Fibroblast of skin of left biceps (primary cell): ENCODE data around the gene NUDT15.
"Not testable (repeated sequence)": the region's sequence is repeated elsewhere in the genome, so short reads cannot be mapped to it uniquely, and the experiment has no call there.

Source experiments
- DNase-seq, 2 experiments: peaks; one replicate each; pipeline ENCODE4 v3.0.0-alpha.2; 2013; ENCODE audit warnings: low read depth in 2 of 2

The NUDT15 gene

DNA sequence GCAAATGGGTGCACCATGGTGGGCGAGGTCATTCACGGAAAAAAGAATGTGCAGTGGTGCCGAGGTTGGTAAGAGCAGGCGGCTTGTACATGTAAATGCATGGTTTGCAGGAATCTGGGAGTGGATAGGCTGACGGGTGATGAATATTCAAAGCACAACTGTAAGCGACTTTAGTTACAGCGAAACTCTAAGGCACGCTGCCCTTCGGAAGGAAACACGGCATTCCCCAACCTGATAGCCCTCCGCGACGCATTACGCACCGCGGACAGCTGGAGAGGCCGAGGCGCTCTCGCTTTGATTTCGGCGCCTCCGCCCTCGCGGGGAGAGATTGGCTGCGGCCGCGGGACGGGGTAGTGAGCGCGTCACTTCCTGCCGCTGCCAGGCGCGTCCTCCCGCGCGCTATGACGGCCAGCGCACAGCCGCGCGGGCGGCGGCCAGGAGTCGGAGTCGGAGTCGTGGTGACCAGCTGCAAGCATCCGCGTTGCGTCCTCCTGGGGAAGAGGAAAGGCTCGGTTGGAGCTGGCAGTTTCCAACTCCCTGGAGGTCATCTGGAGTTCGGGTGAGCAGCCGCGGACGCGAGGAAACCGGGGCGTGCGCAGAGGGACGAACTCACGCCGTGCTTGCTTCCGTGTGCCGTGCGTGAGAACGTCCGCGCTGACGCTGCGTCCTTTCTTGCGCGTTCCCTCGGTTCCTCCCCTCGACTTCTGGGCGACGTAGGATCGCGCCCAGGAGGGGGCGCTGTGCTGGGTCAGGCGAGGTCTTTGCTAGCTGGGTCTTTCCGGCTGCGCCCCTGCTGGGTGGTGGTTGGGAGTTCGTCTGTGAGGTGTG is at the start of gene NUDT15:
Gene NUDT15, plus strand, starts transcription at position 381 of the 828 bp plus-strand sequence. Its CDS starts 21 bp downstream, at position 402.
- peak; percentile 89 for DNase-seq

DNA sequence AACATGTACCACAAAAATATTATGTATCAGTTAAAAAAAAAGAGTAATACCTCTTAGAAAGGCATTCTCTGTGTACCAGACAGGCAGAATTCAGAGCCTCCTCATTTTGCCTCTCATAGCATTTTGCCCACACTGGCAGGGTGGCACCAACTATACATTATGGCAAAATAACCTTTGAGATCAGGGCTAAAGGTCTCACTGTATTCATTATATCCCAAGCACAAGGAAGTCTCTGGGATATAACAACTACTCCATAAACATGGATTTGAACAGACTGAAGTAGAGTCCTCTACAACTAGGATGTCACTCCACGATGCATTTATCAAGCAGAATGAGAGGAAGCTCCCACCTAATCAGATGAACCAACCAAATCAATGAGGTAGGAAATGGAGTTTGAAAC is 47.1 kb upstream of the NUDT15 start:
- DNase-seq = no peak

DNA sequence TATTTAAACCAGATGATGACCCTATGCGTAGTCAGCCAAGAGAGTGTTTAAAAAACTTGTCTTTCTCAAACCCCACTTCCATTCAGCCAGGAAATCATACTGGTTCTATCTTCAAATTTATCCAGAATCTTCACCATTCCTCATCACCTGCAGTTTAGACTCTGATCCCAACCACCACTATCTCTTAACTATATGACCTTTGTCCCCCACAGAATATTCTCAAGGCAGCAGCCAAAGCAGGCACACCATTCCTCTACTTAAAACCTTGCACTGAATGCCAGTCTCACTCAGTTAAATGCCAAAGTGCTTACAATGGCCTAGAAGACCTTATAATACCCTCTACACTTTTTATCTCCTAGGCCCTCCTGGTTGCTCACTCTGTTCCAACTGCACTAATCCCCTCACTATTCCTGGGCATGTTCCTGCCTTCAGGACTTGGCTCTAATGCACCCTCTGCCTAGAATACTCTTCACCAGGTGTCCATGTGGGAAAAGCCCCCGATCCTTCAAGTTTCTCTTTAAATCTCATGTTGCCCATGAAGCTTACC is 46.5 kb upstream of the NUDT15 start:
- DNase-seq = no peak

GRCh38 chr13:47991859-47992258 is 45.7 kb upstream of the NUDT15 start:
- no peak for DNase-seq

- DNase-seq = no peak
These were observed 40.1 kb upstream of the NUDT15 start for GRCh38 chr13:47997384-47997783.

GRCh38 chr13:47999973-48000372 is 37.6 kb upstream of the NUDT15 start:
- DNase-seq = no peak

DNA sequence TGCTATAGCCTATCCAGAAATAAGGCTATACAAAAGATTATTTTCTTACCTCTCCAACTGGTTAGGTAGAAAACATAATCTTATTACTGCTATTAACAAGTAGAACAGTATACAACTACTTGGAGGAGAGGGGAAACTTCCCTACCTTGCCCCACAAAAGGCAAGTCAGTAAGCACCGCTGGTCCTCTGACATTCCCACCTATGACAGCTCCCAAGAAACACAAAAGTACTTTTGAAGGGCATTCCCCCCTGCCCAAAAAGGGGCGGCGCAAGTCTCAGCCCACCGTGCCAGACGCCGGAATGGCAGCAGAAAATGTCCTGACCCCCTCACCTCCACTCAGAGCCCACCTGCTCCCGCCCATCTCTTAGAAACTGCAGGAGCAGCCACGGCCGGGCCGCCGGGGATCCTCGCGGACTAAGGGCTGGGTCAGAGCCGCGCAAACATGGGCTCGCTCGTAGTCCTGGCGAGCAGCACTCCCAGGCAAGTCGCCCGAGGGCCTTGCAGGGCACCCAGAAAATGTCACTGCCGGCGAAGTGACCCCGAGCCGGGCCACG is 36.9 kb upstream of the NUDT15 start:
- no peak for DNase-seq

DNA sequence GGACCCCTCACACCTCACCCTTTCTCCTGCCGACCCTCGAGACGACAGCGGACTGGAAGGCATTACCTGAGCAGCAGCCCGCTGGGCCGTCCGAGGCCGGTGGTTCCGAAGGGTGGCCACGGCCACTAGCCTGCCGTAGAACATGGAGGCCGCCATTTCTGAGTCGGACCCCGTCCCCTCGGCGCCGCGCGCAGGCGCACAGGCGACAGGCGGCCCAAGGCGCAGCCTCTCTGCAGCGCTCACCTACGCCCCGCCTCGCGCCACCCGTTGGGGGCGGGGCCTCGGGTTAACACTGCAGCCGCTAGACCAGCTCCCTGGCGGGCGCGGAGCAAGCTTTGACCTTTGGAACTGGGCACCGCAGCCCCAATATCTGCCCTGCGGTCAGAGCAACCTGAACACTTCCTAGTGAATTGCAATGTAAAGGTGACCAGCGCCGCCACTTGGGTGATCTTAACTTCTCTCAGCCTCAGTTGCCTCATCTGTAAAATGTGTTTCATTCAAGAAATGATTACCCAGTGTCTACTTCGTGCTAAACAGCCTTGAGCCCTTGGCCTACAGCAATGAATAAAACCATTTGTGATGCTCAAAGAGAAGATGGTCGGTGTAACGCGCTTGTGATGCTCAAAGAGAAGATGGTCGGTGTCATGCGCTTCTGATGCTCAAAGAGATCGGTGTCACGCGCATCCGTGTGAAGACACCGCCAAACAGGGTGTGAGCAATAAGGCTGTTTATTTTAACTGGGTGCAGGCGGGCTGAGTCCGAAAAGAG is 36.2 kb upstream of the NUDT15 start, which contains the start of gene SUCLA2:
Gene SUCLA2, minus strand, starts transcription at position 160 of the 768 bp plus-strand sequence. Its CDS starts 4 bp downstream, at position 156.
- peak; percentile 61 to 65 for DNase-seq

DNA sequence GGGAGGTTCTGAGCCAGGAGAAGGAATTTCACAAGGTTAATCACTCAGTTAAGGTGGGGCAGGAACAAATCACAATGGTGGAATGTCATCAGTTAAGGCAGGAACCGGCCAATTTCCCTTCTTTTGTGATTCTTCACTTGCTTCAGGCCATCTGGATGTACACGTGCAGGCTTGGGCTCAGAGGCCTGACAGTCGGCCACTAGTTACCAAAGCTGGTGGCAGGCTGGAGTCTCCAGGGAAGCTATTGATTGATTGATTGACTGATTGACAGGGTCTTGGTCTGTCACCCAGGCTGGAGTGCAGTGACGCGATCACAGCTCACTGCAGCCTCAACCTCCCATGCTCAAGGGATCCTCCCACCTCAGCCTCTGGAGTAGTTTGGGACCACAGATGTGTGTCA is 35.5 kb upstream of the NUDT15 start:
- DNase-seq = not testable (repeated sequence)

GRCh38 chr13:48004201-48004600 is 33.3 kb upstream of the NUDT15 start:
- DNase-seq = no peak

DNA sequence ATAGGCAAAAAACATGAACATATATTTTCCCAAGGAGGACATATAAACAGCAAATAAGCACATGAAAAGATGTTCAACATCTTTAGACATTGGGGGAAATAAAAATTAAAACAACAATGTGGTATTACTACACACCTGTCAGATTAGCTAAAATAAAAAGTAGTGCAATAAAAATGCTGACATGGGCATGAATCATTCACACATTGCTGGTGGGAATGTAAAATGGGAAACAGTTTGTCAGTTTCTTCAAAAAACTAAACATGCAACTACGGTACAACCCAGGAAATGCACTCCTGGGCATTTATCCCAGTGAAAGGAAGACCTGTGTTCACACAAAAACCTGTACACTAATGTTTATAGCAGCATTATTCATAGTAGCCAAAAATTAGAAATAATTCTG is 31.1 kb upstream of the NUDT15 start:
- no peak for DNase-seq

- DNase-seq = peak; percentile 47 to 60
These were observed 28.2 kb upstream of the NUDT15 start for GRCh38 chr13:48009284-48009683.

DNA sequence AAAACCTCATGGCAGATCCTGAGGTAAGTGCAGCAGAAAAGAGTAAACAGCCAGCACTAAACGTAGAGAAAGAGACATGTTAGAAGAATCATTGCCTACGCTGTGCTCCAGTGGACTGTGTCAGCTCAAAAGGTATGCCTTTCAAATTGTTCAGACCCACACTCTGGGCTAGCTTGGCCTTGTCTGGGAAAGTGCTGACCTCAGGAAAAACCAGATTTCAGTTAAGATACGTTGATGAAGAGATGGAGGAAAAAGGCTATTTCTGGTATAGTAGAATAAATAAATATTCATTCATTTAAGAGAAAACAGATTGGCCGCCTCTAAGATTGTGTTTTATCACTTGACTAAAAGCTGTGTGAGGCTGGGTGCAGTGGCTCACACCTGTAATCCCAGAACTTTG is 26.8 kb upstream of the NUDT15 start:
- no peak for DNase-seq

DNA sequence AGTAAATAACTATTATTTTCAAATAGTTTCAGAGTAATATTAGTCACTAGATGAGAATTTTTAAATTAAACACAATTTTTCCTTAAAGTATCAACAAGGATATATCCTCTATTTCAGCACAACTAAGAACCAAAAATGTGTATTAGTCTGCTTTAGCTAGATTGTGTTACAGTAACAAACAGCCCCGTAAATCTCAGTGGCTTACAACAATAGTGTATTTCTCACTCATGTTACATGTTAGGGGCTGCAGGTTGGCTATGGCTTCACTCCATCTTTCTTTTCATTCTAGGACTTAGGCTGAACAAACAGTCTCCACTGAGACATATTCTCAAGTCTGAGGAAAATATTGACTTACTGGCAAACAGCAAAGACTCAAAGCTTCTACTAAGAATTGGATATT is 24.9 kb upstream of the NUDT15 start:
- no peak for DNase-seq

- no peak for DNase-seq
These were observed 23.2 kb upstream of the NUDT15 start for GRCh38 chr13:48014359-48014758.

- no peak for DNase-seq
These were observed 18.9 kb upstream of the NUDT15 start for GRCh38 chr13:48018637-48019036.

DNA sequence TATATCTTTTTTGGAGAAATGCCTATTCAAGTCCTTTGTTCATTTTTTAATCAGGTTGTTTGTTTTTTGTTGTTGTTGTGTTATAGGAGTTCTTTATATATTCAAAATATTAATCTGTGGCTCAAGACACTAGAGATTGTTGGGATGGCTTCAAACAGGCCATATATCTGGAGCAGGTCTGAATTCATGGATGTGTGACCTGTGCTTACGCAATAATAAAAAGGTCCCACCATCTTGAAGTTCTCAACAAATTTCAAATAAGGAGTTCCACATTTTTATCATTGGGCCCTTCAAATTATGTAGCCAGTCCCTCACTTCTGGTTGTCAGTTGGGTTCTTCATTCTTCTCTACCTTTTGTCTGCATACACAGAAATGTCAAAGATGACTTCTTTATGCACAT is 17.7 kb upstream of the NUDT15 start:
- DNase-seq = no peak

DNA sequence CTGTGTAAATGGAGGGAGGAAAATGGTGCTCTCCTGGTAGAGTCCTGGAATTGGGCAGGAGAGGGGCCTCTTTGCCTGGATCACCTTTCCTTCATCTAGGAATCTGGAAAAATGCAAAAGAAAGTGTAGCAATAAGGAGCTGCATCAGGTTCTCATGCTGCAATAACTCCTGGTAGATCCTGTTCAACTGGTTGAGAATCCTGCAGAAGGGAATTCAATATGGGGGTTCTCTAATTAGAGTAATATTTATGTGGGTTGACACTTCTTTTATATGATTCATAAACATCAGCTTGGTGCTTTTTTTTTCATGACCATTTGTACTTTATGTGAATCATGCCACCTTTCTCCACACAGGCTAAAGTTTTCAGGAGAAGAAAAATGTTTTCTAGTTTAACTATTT is 9.5 kb upstream of the NUDT15 start:
- DNase-seq = no peak

DNA sequence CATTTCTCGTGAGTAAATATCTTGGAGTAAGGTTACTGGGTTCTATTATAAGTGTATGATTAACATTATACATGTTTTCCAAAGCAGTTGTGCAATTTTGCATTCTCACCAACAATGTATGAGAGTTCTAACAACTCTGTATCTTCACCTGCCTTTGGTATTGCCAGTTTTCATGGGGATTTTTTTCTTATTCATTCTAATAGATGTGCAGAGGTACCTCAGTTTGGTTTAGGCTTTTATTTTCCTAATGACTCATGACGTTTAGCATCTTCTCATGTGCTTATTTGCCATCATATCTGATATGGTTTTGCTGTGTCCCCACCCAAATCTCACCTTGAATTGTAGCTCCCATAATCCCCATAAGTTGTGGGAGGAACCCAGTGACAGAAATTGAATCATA is 7.7 kb upstream of the NUDT15 start:
- DNase-seq = no peak

DNA sequence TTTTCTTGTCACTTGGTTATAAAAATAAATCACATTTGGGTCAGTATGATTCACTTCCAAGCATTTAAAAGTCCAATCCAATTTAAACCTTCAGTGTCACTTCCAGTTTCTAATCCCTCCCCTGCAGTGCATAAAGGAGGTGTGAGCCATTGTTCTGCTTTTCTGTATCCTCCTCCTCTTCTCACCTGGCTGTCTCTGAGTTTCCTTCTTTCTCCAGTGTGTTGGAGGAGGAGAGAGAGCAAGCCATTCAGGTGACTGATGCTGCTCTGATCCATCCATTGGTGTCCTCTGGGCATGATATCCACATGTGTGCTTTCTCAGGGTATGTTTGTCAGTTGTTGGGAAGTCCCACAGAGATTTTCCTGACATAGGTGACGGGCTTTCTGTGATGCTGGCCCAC is 1.2 kb downstream of the NUDT15 start:
- DNase-seq = no peak

- DNase-seq = no peak
These were observed 2.5 kb downstream of the NUDT15 start for GRCh38 chr13:48040049-48040448.

DNA sequence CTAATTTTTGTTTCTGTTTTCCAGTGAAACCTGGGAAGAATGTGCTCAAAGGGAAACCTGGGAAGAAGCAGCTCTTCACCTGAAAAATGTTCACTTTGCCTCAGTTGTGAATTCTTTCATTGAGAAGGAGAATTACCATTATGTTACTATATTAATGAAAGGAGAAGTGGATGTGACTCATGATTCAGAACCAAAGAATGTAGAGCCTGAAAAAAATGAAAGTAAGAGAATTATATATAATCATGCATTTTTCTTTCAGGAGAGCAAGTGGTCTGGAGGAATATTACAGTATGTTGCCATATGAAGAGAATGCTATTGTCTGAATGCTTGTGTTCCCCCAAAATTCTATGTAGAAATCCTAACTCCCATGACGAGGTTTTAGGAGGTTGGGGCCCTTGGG is 3.4 kb downstream of the NUDT15 start:
- DNase-seq = peak; percentile 5 to 8
